ENCODE results near the gene CNBD2. TPM values are rescaled to one million over a fixed set of nuclear protein-coding genes. Genes with fewer than 3 reads are reported as not detected.
"Not testable (repeated sequence)": the region's sequence is repeated elsewhere in the genome, so short reads cannot be mapped to it uniquely, and the experiment has no call there.

The CNBD2 gene
- total RNA-seq, 1 donor from 2014 or later: 3.1 TPM

DNA sequence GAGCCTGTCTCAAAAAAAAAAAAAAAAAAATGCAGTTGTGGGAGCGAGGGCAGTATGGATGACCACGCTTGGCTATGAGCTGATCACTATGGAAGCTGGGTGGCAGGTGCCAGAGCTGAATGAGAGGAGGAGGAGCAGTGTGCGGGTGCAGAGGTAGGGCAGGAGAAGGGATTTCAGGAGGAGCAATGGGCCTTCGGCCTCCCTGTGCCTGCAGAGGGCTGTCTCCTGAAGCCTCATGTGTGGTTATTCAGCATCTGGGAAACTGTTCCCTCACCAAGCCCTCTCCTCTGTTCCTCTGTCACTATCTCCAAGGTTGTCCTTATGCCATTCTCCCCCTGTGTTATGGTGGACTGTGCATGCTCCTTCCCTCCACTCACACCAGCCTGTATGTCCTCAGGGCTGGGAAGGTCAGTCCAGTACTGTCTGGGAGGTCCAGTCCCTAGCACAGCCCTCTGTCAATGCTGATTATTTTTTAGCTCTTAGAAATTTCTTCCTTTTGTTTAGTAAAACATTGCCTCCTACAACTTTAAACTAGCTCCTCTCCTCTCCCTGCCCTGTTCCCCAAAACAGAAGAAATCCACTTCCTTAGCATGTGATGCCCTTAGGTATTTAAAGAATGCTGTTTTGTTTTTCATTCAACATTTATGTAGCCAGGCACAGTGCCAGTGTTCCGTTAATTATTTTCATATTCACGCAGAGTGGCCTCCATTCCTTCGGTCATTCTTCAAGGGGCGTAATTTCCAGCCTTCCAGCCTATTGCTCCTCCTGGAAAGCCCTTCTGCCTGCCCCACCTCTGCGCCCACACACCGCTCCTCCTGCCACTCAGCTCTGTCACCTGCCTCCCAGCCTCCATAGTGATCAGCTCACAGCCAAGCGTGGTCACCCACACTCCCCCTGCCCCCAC is 48.9 kb downstream of the CNBD2 start:
- no peak for DNase-seq
- intact Hi-C loops (cut with micrococcal nuclease): no loop called here
- Mint-ChIP-seq H3K9me3 (no peaks in the 10 kb centered on the region), H3K27ac (no peak overlapping the region), H3K27me3 (peaks cover 3% of the 10 kb centered on the region), H3K36me3 (ENCODE audit: low read depth) (no peaks in the 10 kb centered on the region), H3K4me3 (no peak overlapping the region), H3K4me1 (no peaks in the 10 kb centered on the region)

DNA sequence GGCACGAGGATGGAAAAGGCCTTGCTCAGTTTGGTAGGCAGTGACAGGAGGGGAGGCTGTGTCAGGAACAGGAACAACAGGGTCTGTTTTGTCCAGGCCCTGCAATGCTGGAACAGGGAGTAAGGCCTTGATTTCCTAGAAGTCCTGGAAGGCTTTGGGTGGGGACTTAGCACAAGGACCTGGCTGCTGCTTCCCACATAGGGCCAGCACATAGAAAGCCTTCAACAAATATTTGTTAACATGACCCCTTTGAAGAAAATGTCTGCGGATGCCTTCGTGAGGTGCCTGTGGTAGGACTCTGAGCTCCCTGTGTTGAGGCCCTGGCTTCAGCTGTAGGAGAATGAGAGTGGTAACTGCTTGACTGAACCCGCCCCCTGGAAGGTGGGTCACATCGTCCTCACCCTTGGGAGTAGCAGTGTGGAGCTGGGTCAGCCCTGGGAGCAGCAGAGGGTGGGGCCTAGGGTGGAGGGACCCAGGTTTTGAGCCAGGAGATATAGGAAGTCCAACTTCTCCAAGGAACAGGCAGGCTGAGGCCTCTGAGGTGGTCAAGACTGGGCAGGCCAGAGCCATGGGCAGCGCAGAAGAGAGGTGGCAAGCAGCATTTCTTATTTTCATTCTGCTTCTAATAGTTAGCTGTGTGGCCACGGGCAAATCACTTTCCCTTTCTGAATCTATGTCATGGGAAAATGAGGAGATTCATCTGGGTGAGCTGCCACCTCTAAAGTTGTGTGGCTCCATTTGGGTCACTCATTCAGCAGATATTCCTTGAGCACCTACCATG is 50.0 kb downstream of the CNBD2 start:
- Mint-ChIP-seq H3K9me3 (no peaks in the 10 kb centered on the region), H3K4me1 (no peaks in the 10 kb centered on the region), H3K27ac (no peak overlapping the region), H3K27me3 (peaks cover 6% of the 10 kb centered on the region), H3K36me3 (ENCODE audit: low read depth) (no peaks in the 10 kb centered on the region), H3K4me3 (no peak overlapping the region)
- intact Hi-C loops (cut with micrococcal nuclease): no loop called here
- DNase-seq: no peak

DNA sequence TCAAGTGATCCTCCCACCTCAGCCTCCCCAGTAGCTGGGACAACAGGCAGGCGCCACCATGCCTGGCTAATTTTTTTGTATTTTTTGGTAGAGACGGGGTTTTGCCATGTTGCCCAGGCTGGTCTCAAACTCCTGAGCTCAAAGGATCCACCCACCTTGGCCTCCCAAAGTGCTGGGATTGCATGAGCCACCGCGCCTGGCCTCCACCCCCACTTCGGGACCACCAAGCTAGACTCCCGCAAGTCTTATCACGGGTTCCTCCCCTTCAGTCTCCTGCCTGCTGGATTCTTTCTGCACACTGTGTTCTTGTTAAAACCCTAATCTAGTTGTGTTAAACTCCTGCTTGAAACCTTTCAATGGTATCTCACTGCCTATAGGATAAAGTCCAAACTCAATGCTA is 57.7 kb downstream of the CNBD2 start:
- DNase-seq; H3K36me3 Mint-ChIP-seq (ENCODE audit: low read depth); H3K27ac Mint-ChIP-seq; H3K4me3 Mint-ChIP-seq; H3K4me1 Mint-ChIP-seq; H3K9me3 Mint-ChIP-seq; intact Hi-C loops (cut with micrococcal nuclease): not testable (repeated sequence)
- H3K27me3 Mint-ChIP-seq: peaks cover 24% of the 10 kb centered on the region

DNA sequence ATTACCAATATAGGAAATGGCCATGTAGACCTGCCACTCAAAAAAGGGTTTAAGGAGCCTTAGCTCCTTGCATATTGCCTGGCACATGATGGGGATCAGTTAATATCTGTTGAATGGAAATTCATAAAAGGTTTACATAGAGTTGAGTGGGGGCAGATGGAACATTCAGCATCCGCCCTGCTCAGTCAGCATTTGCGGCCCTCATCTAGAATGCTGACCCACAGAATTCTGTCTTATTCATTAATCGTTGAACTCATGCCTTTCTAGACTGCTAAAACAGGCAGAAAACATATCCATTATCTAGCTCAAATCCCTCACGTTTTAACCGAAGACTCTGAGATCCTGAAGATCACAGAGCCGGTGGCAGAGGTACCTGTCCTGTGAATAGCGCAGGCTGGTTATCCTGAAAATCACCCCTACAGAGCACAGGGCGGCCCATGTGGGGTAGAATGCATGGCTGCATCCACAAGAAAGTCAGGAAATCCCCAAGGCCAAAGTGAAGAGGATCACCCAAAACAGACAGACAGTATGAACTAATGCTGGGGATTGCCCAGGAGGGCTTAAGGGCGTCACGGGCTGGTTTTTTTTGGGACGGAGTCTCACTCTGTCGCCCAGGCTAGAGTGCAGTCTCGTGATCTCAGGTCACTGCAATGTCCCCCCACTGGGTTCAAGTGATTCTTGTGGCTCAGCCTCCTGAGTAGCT is 59.9 kb downstream of the CNBD2 start:
- no peaks in the 10 kb centered on the region for H3K4me1 Mint-ChIP-seq
- DNase-seq: no peak
- H3K27me3 Mint-ChIP-seq: peaks cover 23% of the 10 kb centered on the region
- H3K4me3 Mint-ChIP-seq: no peak overlapping the region
- no peak overlapping the region for H3K27ac Mint-ChIP-seq
- H3K9me3 Mint-ChIP-seq: no peaks in the 10 kb centered on the region
- intact Hi-C loops (cut with micrococcal nuclease): no loop called here
- no peaks in the 10 kb centered on the region for H3K36me3 Mint-ChIP-seq (ENCODE audit: low read depth)

DNA sequence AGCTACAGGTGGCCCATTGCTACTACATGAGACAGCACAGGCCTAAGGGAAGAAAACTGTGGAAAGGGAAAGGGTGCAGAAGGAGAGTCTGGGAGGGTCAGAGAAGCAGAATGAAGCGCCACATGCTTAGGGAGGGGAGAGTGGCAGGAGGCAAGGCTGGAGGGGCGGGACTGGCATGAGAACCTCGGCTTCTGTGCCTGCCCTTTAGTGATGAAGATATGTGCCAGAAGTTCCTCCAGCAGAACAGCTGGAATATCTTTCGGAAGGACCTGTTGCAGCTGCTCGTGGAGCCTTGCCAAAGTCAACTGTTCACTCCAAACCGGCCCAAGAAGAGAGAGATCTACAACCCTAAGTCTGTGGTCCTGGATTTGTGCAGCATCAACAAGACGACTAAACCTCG is 61.8 kb downstream of the CNBD2 start:
- H3K9me3 Mint-ChIP-seq: no peaks in the 10 kb centered on the region

DNA sequence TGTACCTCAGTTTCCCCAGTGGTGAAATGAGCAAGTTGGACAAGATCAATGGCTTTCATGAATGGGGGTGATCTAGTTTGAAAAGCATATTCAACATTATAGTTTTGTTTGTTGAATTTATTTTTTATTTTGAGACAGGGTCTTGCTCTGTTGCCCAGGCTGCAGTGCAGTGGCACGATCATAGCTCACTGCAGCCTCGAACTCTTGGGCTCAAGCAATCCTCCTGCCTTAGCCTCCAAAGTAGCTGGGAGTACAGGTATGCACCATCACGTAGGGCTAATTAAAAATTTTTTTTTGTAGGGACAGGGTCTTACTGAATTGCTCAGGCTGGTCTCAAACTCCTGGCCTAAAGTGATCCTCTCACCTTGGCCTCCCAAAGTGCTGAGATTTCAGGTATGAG is 63.4 kb downstream of the CNBD2 start:
- H3K27ac Mint-ChIP-seq: no peak overlapping the region
- no peak for DNase-seq
- peaks cover 22% of the 10 kb centered on the region for H3K27me3 Mint-ChIP-seq
- no peaks in the 10 kb centered on the region for H3K9me3 Mint-ChIP-seq
- no peak overlapping the region for H3K4me3 Mint-ChIP-seq
- no peaks in the 10 kb centered on the region for H3K4me1 Mint-ChIP-seq
- intact Hi-C loops (cut with micrococcal nuclease): no loop called here
- H3K36me3 Mint-ChIP-seq (ENCODE audit: low read depth): no peaks in the 10 kb centered on the region

More for the DNA sequence above, 61.8 kb downstream of the CNBD2 start:
- intact Hi-C loops (cut with micrococcal nuclease): no loop called here
- peaks cover 28% of the 10 kb centered on the region for H3K27me3 Mint-ChIP-seq
- DNase-seq: no peak
- H3K4me1 Mint-ChIP-seq: no peaks in the 10 kb centered on the region
- no peaks in the 10 kb centered on the region for H3K36me3 Mint-ChIP-seq (ENCODE audit: low read depth)
- H3K4me3 Mint-ChIP-seq: no peak overlapping the region
- H3K27ac Mint-ChIP-seq: no peak overlapping the region

DNA sequence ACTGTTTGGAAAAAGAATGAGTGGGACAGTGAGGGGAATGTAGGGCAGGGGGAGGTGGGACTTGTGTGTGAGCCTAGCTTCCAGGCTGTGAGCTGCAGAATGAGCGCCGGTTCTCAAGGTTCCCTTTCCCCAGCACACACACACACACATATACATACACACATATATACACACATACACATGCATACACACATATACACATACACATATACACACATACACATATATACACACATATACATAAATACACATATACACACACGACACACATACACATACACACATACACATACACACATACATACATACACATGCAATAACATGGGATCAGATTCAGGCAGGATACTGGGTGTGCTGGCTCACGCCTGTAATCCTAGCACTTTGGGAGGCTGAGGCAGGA is 66.5 kb downstream of the CNBD2 start:
- DNase-seq: no peak
- no peak overlapping the region for H3K4me3 Mint-ChIP-seq
- no peaks in the 10 kb centered on the region for H3K4me1 Mint-ChIP-seq
- intact Hi-C loops (cut with micrococcal nuclease): no loop called here
- no peaks in the 10 kb centered on the region for H3K9me3 Mint-ChIP-seq
- peaks cover 10% of the 10 kb centered on the region for H3K27me3 Mint-ChIP-seq
- no peaks in the 10 kb centered on the region for H3K36me3 Mint-ChIP-seq (ENCODE audit: low read depth)
- no peak overlapping the region for H3K27ac Mint-ChIP-seq

DNA sequence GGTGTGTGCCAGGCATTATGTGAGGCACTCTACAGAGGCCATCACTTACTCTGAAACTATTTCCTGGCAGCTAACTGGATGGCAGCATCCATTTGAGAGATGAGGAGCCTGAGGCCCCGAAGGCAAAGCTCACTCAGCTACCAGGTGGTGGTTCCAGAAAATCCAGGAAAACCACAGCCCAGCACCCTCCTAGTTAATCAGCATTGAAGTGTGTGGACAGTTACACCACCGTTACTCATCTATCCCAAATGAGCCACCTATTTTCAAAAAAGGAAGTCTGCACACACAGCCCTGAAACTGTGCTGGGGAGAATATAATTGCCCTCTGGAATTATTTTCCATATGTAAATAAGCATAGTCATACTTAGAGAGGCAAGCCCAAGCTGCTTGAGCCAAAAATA is 67.4 kb downstream of the CNBD2 start:
- no peaks in the 10 kb centered on the region for H3K36me3 Mint-ChIP-seq (ENCODE audit: low read depth)
- no peaks in the 10 kb centered on the region for H3K4me1 Mint-ChIP-seq
- intact Hi-C loops (cut with micrococcal nuclease): no loop called here
- H3K9me3 Mint-ChIP-seq: no peaks in the 10 kb centered on the region
- no peak overlapping the region for H3K27ac Mint-ChIP-seq
- no peak for DNase-seq
- peaks cover 6% of the 10 kb centered on the region for H3K27me3 Mint-ChIP-seq
- no peak overlapping the region for H3K4me3 Mint-ChIP-seq

DNA sequence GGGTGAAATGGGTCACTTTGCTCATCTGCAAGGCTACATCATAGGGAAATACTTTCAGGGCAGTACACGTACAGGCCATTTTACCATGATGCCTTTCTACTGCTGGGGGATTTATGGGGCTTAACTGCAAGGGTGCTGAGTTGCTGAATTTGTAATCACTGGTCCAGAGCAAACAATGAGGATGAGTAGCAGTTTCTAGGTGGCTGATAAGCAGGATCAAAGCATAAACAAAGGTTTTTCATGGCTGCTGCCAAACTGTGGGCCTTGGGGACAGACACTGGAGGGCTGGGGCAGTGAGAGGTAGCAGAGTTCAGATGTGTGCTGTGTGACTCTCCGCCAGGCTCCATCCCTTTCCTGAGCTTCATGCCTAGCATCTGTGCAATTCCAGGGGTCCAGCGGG is 68.3 kb downstream of the CNBD2 start:
- Mint-ChIP-seq H3K27ac (no peak overlapping the region), H3K4me1 (no peaks in the 10 kb centered on the region), H3K9me3 (no peaks in the 10 kb centered on the region), H3K36me3 (ENCODE audit: low read depth) (no peaks in the 10 kb centered on the region), H3K4me3 (no peak overlapping the region), H3K27me3 (peaks cover 6% of the 10 kb centered on the region)
- DNase-seq: no peak
- intact Hi-C loops (cut with micrococcal nuclease): no loop called here

DNA sequence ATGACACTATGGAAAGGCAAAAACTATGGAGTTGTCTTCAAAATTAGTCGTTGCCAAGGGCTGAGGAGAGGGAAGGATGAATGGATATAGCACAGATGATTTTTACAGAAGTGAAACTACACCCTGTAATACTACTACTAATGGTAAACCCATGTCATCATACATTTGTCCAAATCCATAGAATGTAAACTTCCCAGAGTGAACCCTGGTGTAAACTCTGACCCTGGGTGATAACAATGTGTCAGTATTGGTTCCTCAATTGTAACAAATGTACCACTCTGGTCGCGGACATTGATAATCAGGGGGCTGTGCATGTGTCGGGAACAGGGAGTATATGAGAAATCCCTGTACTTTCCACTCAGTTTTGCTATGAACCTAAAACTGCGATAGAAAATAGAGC is 72.2 kb downstream of the CNBD2 start:
- H3K9me3 Mint-ChIP-seq: no peaks in the 10 kb centered on the region
- no peak for DNase-seq
- no peak overlapping the region for H3K4me3 Mint-ChIP-seq
- no peaks in the 10 kb centered on the region for H3K27me3 Mint-ChIP-seq
- peaks cover 2% of the 10 kb centered on the region for H3K4me1 Mint-ChIP-seq
- intact Hi-C loops (cut with micrococcal nuclease): no loop called here
- H3K36me3 Mint-ChIP-seq (ENCODE audit: low read depth): peaks cover 4% of the 10 kb centered on the region
- no peak overlapping the region for H3K27ac Mint-ChIP-seq

DNA sequence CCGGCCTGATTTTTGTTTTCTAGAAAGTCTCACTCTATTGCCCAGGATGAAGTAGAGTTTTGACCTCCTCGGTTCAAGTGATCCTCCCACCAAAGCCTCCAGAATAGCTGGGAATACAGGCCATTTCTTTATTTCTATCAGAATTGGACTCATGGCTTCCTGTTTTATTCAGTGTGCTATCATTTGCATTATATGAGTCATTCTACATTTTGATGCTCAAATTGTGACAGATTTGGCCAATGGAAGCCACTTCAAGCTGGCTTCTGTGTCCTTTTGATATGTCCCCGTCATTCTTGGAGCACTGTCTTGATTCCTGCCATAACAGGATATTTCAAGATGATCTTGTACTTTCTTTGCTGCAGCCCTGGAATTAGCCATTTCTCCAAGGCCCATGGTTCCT is 75.1 kb downstream of the CNBD2 start:
- intact Hi-C loops (cut with micrococcal nuclease): no loop called here
- Mint-ChIP-seq H3K4me3 (no peak overlapping the region), H3K27ac (no peak overlapping the region), H3K36me3 (ENCODE audit: low read depth) (peaks cover 19% of the 10 kb centered on the region), H3K27me3 (no peaks in the 10 kb centered on the region), H3K9me3 (no peaks in the 10 kb centered on the region), H3K4me1 (peaks cover 15% of the 10 kb centered on the region)
- no peak for DNase-seq

DNA sequence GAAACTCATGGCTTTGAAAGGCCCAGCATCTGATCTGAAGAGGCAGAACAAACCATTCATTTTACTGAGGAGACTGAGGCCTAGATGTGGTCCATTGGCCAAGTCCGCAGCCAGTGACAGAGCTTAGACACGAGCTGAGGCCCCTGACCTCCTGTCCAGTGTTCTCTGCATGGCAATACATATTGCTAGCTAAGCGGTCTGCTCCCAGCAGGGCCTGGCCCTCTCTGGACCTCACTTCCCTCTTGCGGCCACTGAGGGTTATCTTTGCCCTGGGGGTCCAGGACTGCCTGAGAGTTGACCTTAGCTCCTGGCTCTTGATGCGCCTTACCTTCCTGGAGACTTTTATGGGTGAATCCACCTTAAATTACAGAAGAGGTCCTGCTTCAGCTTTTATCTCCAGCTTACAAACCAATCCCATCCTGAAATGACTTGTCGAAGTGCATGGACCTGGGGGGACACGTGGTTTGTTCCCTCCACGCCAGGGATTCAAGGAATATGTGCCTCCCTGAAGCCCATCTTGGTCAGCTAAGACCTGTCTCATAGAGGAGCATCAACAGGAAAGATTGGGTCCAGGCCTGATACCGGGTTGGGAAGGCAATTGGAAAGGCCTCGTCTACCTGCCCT is 75.6 kb downstream of the CNBD2 start:
- intact Hi-C loops (cut with micrococcal nuclease): no loop called here
- no peak for DNase-seq
- H3K9me3 Mint-ChIP-seq: no peaks in the 10 kb centered on the region

DNA sequence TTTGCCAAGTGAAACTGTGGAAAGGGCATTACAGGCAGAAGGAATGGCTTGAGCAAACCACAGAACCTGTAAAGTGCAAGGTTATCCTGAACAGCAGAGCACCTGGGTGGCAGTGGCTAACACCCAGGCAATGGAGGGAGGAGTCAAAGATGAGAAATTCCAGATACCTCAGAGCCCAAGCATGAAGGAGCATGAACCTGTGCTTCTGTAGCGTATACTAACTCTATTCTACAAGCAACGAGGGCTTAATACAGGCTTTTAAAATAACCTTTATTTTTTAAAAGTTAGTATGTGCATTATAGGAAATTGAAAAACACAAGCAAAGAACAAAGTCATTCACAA is 77.0 kb downstream of the CNBD2 start:
- Mint-ChIP-seq H3K9me3 (no peaks in the 10 kb centered on the region), H3K36me3 (ENCODE audit: low read depth) (peaks cover 33% of the 10 kb centered on the region), H3K27me3 (no peaks in the 10 kb centered on the region), H3K4me3 (no peak overlapping the region), H3K4me1 (peaks cover 21% of the 10 kb centered on the region), H3K27ac (no peak overlapping the region)
- intact Hi-C loops (cut with micrococcal nuclease): no loop called here
- no peak for DNase-seq

More for the DNA sequence above, 75.6 kb downstream of the CNBD2 start:
- Mint-ChIP-seq H3K4me3 (no peak overlapping the region), H3K36me3 (ENCODE audit: low read depth) (peaks cover 24% of the 10 kb centered on the region), H3K27ac (no peak overlapping the region), H3K4me1 (peaks cover 21% of the 10 kb centered on the region), H3K27me3 (no peaks in the 10 kb centered on the region)

All from activated CD4-positive, alpha-beta T cell treated with anti-CD3 and anti-CD28 coated beads, Interleukin-2, amount 10 ng/mL, durations not matched to agents 24 days and 14 days (primary cell).